ENCODE data around the gene EIF4G1.

- TF ChIP-seq, protein P1, sequence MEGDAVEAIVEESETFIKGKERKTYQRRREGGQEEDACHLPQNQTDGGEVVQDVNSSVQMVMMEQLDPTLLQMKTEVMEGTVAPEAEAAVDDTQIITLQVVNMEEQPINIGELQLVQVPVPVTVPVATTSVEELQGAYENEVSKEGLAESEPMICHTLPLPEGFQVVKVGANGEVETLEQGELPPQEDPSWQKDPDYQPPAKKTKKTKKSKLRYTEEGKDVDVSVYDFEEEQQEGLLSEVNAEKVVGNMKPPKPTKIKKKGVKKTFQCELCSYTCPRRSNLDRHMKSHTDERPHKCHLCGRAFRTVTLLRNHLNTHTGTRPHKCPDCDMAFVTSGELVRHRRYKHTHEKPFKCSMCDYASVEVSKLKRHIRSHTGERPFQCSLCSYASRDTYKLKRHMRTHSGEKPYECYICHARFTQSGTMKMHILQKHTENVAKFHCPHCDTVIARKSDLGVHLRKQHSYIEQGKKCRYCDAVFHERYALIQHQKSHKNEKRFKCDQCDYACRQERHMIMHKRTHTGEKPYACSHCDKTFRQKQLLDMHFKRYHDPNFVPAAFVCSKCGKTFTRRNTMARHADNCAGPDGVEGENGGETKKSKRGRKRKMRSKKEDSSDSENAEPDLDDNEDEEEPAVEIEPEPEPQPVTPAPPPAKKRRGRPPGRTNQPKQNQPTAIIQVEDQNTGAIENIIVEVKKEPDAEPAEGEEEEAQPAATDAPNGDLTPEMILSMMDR (IDR thresholded peaks at IDR 0.05; ENCODE audit: low read length), result no peak
- TF ChIP-seq EZH2 (IDR thresholded peaks at IDR 0.05; ENCODE audit: borderline replicate concordance, low read length), result no peak
Measured at GRCh38 chr3:184282941-184283340, 31.5 kb upstream of the EIF4G1 start.

Measured in OCI-LY1 (cell line).